CD14-positive monocyte (primary cell): ENCODE results near the gene RNF157. TPM values are rescaled to one million over a fixed set of nuclear protein-coding genes. Genes with fewer than 3 reads are reported as not detected.
A peak's percentile ranks its signal among the peaks of the same experiment; 100 is the strongest.

Source experiments
- DNase-seq, 3 donors: peaks; one replicate each; pipeline ENCODE4 v3.0.0-alpha.2; 2011 to 2022
- H2AFZ ChIP-seq: 2 replicates; pipeline ENCODE4 v1.6.0; 2012; ENCODE audit warnings: mild to moderate bottlenecking, low read depth, low read length, inconsistent platforms; ENCODE audit not compliant: insufficient read depth, poor library complexity, severe bottlenecking
- H3K27ac ChIP-seq, 2 donors: 1 replicate in 1 of 2; 2 replicates in 1 of 2; pipeline ENCODE4 v1.5.1; 2012 to 2013; ENCODE audit warnings: low read length in 2 of 2, control low read depth in 1 of 2, inconsistent platforms in 1 of 2, low read depth in 1 of 2, mild to moderate bottlenecking in 1 of 2
- H3K27me3 ChIP-seq, 2 donors: one replicate each; pipeline versions ENCODE4 v1.6.0 to v1.6.1; 2011 to 2013; ENCODE audit warnings: low read length in 2 of 2; ENCODE audit not compliant: control insufficient read depth in 2 of 2, insufficient read depth in 2 of 2
- H3K36me3 ChIP-seq, 2 donors: replicated peaks in 1 of 2; 1 replicate in 1 of 2; 2 replicates in 1 of 2; pipeline versions ENCODE4 v1.5.1 to v1.6.1; 2012 to 2013; ENCODE audit warnings: low read length in 2 of 2, control low read depth in 1 of 2, inconsistent platforms in 1 of 2, mild to moderate bottlenecking in 1 of 2; ENCODE audit not compliant: insufficient read depth in 2 of 2, control insufficient read depth in 1 of 2
- H3K4me1 ChIP-seq, 2 donors: 1 replicate in 1 of 2; 2 replicates in 1 of 2; pipeline versions ENCODE4 v1.5.1 to v1.6.1; 2012 to 2013; ENCODE audit warnings: low read length in 2 of 2, control low read depth in 1 of 2, inconsistent platforms in 1 of 2, mild to moderate bottlenecking in 1 of 2, moderate library complexity in 1 of 2; ENCODE audit not compliant: insufficient read depth in 2 of 2, control insufficient read depth in 1 of 2
- H3K4me2 ChIP-seq: replicated peaks from 2 replicates; pipeline ENCODE3; 2012; ENCODE audit warnings: low read length, moderate library complexity, mild to moderate bottlenecking; ENCODE audit not compliant: poor library complexity, severe bottlenecking; ENCODE audit errors: extremely low read depth
- H3K4me3 ChIP-seq, 3 experiments: fragments of 200-600 bp in 1 of 3; sonication (generic) in 1 of 3; replicated peaks in 1 of 3; 1 replicate in 2 of 3; 2 replicates in 1 of 3; pipeline ENCODE4 v1.5.1; 2011 to 2013; ENCODE audit warnings: low read length in 3 of 3, mild to moderate bottlenecking in 3 of 3, control low read depth in 2 of 3, low read depth in 2 of 3, inconsistent platforms in 1 of 3, moderate library complexity in 1 of 3
- H3K79me2 ChIP-seq: 2 replicates; pipeline ENCODE4 v1.6.0; 2012; ENCODE audit warnings: mild to moderate bottlenecking, control low read depth, inconsistent platforms, low read length, moderate library complexity; ENCODE audit not compliant: insufficient read depth
- H3K9ac ChIP-seq: 2 replicates; pipeline ENCODE4 v1.6.0; 2017; ENCODE audit warnings: low read length, mild to moderate bottlenecking; ENCODE audit not compliant: insufficient read depth, poor library complexity, severe bottlenecking
- H3K9me3 ChIP-seq, 2 donors: replicated peaks in 1 of 2; 1 replicate in 1 of 2; 2 replicates in 1 of 2; pipeline versions ENCODE4 v1.5.1 to v1.6.1; 2012 to 2013; ENCODE audit warnings: low read length in 2 of 2, control low read depth in 1 of 2; ENCODE audit not compliant: control insufficient read depth in 1 of 2, insufficient read depth in 1 of 2
- H4K20me1 ChIP-seq: 2 replicates; pipeline ENCODE4 v1.6.0; 2012; ENCODE audit warnings: mild to moderate bottlenecking, low read length, control low read depth, moderate library complexity; ENCODE audit not compliant: insufficient read depth
- H3K27ac Mint-ChIP-seq, 7 donors: one replicate each; pipeline ENCODE4 v1.8.0; 2020; ENCODE audit warnings: mild to moderate bottlenecking in 7 of 7, mixed read lengths in 7 of 7, moderate library complexity in 6 of 7, inconsistent platforms in 2 of 7
- H3K27me3 Mint-ChIP-seq, 3 donors: one replicate each; pipeline ENCODE4 v1.8.0; 2021 to 2022; ENCODE audit warnings: low read depth in 3 of 3, mild to moderate bottlenecking in 3 of 3, mixed read lengths in 3 of 3, moderate library complexity in 3 of 3, inconsistent platforms in 1 of 3
- H3K36me3 Mint-ChIP-seq, 2 donors: one replicate each; pipeline ENCODE4 v1.8.0; 2020; ENCODE audit warnings: mixed read lengths in 2 of 2, inconsistent platforms in 1 of 2, mild to moderate bottlenecking in 1 of 2
- H3K4me1 Mint-ChIP-seq: one replicate; pipeline ENCODE4 v1.8.0; 2020; ENCODE audit warnings: mild to moderate bottlenecking, mixed read lengths
- H3K4me3 Mint-ChIP-seq, 2 donors: one replicate each; pipeline ENCODE4 v1.8.0; 2020; ENCODE audit warnings: mild to moderate bottlenecking in 2 of 2, mixed read lengths in 2 of 2, moderate library complexity in 1 of 2
- H3K9me3 Mint-ChIP-seq, 7 donors: one replicate each; pipeline ENCODE4 v1.8.0; 2020 to 2022; ENCODE audit warnings: mixed read lengths in 7 of 7, mild to moderate bottlenecking in 6 of 7, moderate library complexity in 6 of 7, inconsistent platforms in 2 of 7
- WGBS: methylation state at CpG from one replicate; pipeline ENCODE4 v1.1.5; 2013; ENCODE audit warnings: missing lambda C conversion rate; ENCODE audit not compliant: insufficient coverage; 5-methylcytosine and 5-hydroxymethylcytosine counted together
- intact Hi-C, 2 donors: fragments of 100-400 bp; cut with micrococcal nuclease; formaldehyde crosslinking; loops; one replicate each; pipeline versions ENCODE4 v1.15.0 to v1.15.1; 2023
- polyA plus RNA-seq, 3 donors: library from polyadenylated mRNA; depleted of rRNA in 1 of 3; unstranded in 2 of 3; stranded (reverse) in 1 of 3; fragments of 300-500 nt in 2 of 3; fragments of >200 nt in 1 of 3; fragmentation: Illumina TruSeq in 2 of 3; gene quantifications; 1 replicate in 2 of 3; 2 replicates in 1 of 3; pipeline ENCODE4 v1.2.3, GENCODE V29; 2012 to 2021
- TF ChIP-seq, protein P1 (sequence below): fragments of 200-600 bp; IDR thresholded peaks from one replicate; pipeline ENCODE4 v1.8.0; 2022; ENCODE audit warnings: antibody characterized with exemption, mild to moderate bottlenecking

RNF157 gene
- polyA plus RNA-seq, 3 donors = 0.03 TPM; not detected in 2

DNA sequence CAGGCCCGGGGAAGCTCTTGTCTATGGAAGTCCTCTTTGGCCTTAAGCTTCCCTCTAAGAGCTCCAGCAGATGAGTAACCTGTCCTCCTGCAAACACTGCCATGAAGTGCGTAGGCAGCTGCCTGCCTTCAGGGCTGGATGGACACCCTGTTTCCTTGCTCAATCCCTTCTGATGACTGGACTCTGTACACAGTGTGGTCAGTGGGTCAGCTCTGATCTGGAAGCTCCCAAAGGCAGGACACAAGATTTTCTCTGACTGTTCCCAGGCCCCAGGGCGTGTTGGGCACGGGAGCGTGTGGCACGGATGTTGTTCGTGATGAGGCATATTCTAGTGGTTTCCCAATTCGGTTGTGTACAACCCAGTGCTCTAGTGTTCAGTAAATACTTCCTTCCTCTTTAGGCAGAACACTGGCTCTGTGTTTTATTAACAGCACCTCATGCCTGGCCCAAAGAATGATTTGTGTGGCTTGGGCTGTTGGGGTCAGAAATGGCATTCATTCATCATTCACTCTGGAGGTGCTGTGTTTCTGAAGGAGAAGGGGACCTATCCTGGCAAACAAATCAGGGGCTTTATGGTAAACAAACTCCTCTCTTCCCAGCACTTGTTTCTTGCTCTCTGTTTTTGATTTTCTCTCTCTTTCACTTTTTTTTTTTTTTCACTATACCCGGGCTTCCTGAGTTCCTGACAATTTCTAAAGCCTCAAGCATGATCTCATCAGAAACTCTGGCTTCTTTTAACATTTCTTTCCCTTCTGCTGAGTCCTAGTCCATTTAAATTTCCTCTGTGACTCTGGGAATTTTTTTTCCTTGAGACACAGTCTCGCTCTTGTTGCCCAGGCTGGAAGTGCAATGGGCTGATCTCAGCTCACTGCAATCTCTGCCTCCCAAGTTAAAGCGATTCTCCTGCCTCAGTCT lies 12.0 kb upstream of the RNF157 start:
- peaks cover 0 to 3% (median 0%) of the 10 kb centered on the region in 7 donors for H3K9me3 Mint-ChIP-seq
- peaks cover 47% of the 10 kb centered on the region for H3K4me1 Mint-ChIP-seq
- WGBS = 28% methylated on average over 5 of the region's 11 CpGs
- peak overlapping the region in 2 of 3 experiments; percentile 14 to 60 for H3K4me3 ChIP-seq
- peak overlapping the region; percentile 54 to 79 for H3K4me3 Mint-ChIP-seq
- H3K79me2 ChIP-seq = no peaks in the 10 kb centered on the region
- H3K9ac ChIP-seq = peak overlapping the region; percentile 61
- peaks cover 0 to 2% of the 10 kb centered on the region in 2 donors for H3K36me3 Mint-ChIP-seq
- H3K27me3 ChIP-seq = no peaks in the 10 kb centered on the region
- H3K36me3 ChIP-seq = no peaks in the 10 kb centered on the region
- no peaks in the 10 kb centered on the region for H4K20me1 ChIP-seq
- intact Hi-C loops = loop anchor here in 1 of 2 donors (1.0 kb wide), 1 partner anchor 12 kb away; no protein-coding TSS in a partner anchor
- peak overlapping the region; percentile 67 for H3K4me2 ChIP-seq
- H3K27ac ChIP-seq = peak overlapping the region; percentile 94 to 97
- H3K4me1 ChIP-seq = peaks cover 50% of the 10 kb centered on the region in 2 donors
- TF ChIP-seq, protein P1, sequence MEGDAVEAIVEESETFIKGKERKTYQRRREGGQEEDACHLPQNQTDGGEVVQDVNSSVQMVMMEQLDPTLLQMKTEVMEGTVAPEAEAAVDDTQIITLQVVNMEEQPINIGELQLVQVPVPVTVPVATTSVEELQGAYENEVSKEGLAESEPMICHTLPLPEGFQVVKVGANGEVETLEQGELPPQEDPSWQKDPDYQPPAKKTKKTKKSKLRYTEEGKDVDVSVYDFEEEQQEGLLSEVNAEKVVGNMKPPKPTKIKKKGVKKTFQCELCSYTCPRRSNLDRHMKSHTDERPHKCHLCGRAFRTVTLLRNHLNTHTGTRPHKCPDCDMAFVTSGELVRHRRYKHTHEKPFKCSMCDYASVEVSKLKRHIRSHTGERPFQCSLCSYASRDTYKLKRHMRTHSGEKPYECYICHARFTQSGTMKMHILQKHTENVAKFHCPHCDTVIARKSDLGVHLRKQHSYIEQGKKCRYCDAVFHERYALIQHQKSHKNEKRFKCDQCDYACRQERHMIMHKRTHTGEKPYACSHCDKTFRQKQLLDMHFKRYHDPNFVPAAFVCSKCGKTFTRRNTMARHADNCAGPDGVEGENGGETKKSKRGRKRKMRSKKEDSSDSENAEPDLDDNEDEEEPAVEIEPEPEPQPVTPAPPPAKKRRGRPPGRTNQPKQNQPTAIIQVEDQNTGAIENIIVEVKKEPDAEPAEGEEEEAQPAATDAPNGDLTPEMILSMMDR = no peak
- H2AFZ ChIP-seq = peak overlapping the region; percentile 45
- H3K27ac Mint-ChIP-seq = peak overlapping the region; percentile 95 to 98 (median 97)
- peaks cover 1 to 5% (median 2%) of the 10 kb centered on the region in 3 donors for H3K27me3 Mint-ChIP-seq
- H3K9me3 ChIP-seq = no peaks in the 10 kb centered on the region
- peak; percentile 95 to 99 (median 96) for DNase-seq

DNA sequence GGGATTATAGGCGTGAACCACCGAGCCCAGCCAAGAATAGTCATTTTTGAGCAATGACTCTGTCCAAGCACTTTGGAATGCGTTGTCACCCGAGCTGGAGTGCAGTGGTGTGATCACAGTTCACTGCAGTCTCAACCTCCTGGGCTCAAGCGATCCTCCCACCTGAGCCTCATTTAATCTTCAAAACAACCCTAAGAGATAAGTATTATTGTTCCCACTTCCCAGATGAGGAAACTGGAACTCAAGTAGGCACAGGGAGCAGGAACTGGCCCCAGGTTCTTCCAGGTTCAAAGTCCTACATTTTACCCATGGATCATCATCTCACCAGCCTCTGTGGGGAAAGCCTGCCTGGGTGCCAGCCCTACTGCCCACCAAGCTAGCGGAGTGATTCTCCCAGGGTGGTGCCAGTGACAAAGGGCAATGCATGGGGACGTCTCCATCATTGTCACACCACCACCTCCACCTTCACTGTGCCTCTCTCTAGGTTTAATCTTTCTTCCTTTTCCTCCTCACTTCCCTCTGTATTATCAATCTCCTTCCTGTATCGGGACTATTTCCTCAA lies 11.3 kb upstream of the RNF157 start:
- Histone ChIP-seq H4K20me1 (no peaks in the 10 kb centered on the region), H3K4me3 (peak overlapping the region in 1 of 3 experiments; percentile 60), H3K27me3 (no peaks in the 10 kb centered on the region), H2AFZ (peak overlapping the region; percentile 45), H3K79me2 (no peaks in the 10 kb centered on the region), H3K4me2 (peak overlapping the region; percentile 67), H3K27ac (peak overlapping the region; percentile 94 to 97), H3K9me3 (no peaks in the 10 kb centered on the region), H3K4me1 (peaks cover 57% of the 10 kb centered on the region in 2 donors), H3K9ac (peak overlapping the region; percentile 61), H3K36me3 (no peaks in the 10 kb centered on the region)
- intact Hi-C loops = loop anchor here in 1 of 2 donors (1.0 kb wide), 1 partner anchor 13 kb away; no protein-coding TSS in a partner anchor
- H3K36me3 Mint-ChIP-seq = peaks cover 0 to 2% of the 10 kb centered on the region in 2 donors
- peaks cover 50% of the 10 kb centered on the region for H3K4me1 Mint-ChIP-seq
- H3K9me3 Mint-ChIP-seq = no peaks in the 10 kb centered on the region
- H3K27ac Mint-ChIP-seq = peak overlapping the region; percentile 95 to 98 (median 97)
- TF ChIP-seq, protein P1 = no peak
- peaks cover 0 to 4% (median under 1%) of the 10 kb centered on the region in 3 donors for H3K27me3 Mint-ChIP-seq
- peak overlapping the region; percentile 32 to 67 for H3K4me3 Mint-ChIP-seq
- no peak for DNase-seq
- WGBS = 67% methylated on average over 7 of the region's 8 CpGs
